HCT116 (cell line): ENCODE measurements around the gene MAGI3. TPM values are rescaled to one million over a fixed set of nuclear protein-coding genes. Genes with fewer than 3 reads are reported as not detected.

ENCODE experiments used
- ATAC-seq: fragments of 200-7000 bp; cut with Tn5 transposase; 2 replicates; pipeline ENCODE4 v1.9.1; 2020; ENCODE audit warnings: mild to moderate bottlenecking, moderate library complexity
- BruUV-seq: library from RNA; stranded (reverse); fragments of 400-500 nt; replicated peaks from 2 replicates; lab custom pipeline; 2021; lab: Mats Ljungman, UMichigan
- CTCF ChIA-PET: fragments of 300-600 bp; sonication (Branson Sonifier 250); formaldehyde crosslinking; loops from one replicate; lab custom pipeline; 2021; ENCODE audit warnings: antibody characterized with exemption; lab: Charles Lee
- POLR2A ChIA-PET: fragments of 300-600, 350-600 bp; sonication (Branson Sonifier 250); formaldehyde crosslinking; loops from one replicate; lab custom pipeline; 2021; ENCODE audit warnings: antibody characterized with exemption; lab: Charles Lee
- RAD21 ChIA-PET, 2 experiments: fragments of 300-600 bp; sonication (Branson Sonifier 250); formaldehyde crosslinking; loops; one replicate each; lab custom pipeline; 2023; ENCODE audit warnings: low total read pairs in 2 of 2; ENCODE audit not compliant: uncharacterized antibody in 2 of 2, unreplicated experiment in 2 of 2, low non-redundant PET in 1 of 2; lab: Charles Lee
- DNase-seq: peaks from one replicate; pipeline ENCODE4 v3.0.0-alpha.2; 2010; ENCODE audit warnings: low read depth, low spot score
- H2AFZ ChIP-seq: fragments of 200-600 bp; shearing (Covaris generic), sonication (generic); 2 replicates; pipeline ENCODE4 v1.6.1; 2017; ENCODE audit warnings: low read depth, mixed run types, mixed read lengths, antibody characterized with exemption, low read length; ENCODE audit not compliant: poor library complexity, severe bottlenecking
- H3K27ac ChIP-seq: 2 replicates; pipeline ENCODE4 v1.5.1; 2012; ENCODE audit warnings: low read depth, low read length
- H3K27me3 ChIP-seq: fragments of 200-600 bp; sonication (generic); 2 replicates; pipeline ENCODE4 v1.6.1; 2016; ENCODE audit warnings: mixed run types, low read length, mixed read lengths; ENCODE audit not compliant: insufficient read depth
- H3K36me3 ChIP-seq, 2 experiments: fragments of 200-500 bp in 1 of 2; fragments of 200-600 bp in 1 of 2; sonication (Bioruptor generic) in 1 of 2; sonication (generic) in 1 of 2; 2 replicates each; pipeline versions ENCODE4 v1.5.1 to v1.6.1; 2014 to 2016; ENCODE audit warnings: low read length in 2 of 2, inconsistent platforms in 1 of 2, mixed read lengths in 1 of 2, mixed run types in 1 of 2; ENCODE audit not compliant: insufficient read depth in 2 of 2, control insufficient read depth in 1 of 2
- H3K4me1 ChIP-seq, 2 experiments: fragments of 200-600 bp in 1 of 2; sonication (generic) in 1 of 2; 2 replicates each; pipeline versions ENCODE4 v1.5.1 to v1.6.1; 2012 to 2017; ENCODE audit warnings: low read length in 2 of 2, inconsistent platforms in 1 of 2, mild to moderate bottlenecking in 1 of 2, mixed read lengths in 1 of 2, mixed run types in 1 of 2, moderate library complexity in 1 of 2; ENCODE audit not compliant: insufficient read depth in 2 of 2, control insufficient read depth in 1 of 2
- H3K4me2 ChIP-seq: fragments of 200-600 bp; sonication (generic); 2 replicates; pipeline ENCODE4 v1.6.1; 2017; ENCODE audit warnings: mixed run types, low read length, mixed read lengths
- H3K4me3 ChIP-seq, 2 experiments: fragments of 200-600 bp in 1 of 2; sonication (generic) in 1 of 2; replicated peaks in 1 of 2; 2 replicates each; pipeline ENCODE4 v1.5.1; 2011 to 2016; ENCODE audit warnings: low read length in 2 of 2, control low read depth in 1 of 2, low read depth in 1 of 2, mild to moderate bottlenecking in 1 of 2, mixed read lengths in 1 of 2, mixed run types in 1 of 2
- H3K79me2 ChIP-seq: fragments of 200-600 bp; sonication (generic); 2 replicates; pipeline ENCODE4 v1.6.1; 2017; ENCODE audit warnings: mild to moderate bottlenecking, mixed run types, low read length, moderate library complexity, mixed read lengths; ENCODE audit not compliant: insufficient read depth
- H3K9ac ChIP-seq: fragments of 200-600 bp; sonication (generic); 2 replicates; pipeline ENCODE4 v1.6.1; 2016; ENCODE audit warnings: low read length, mixed read lengths
- H3K9me2 ChIP-seq: fragments of 200-600 bp; sonication (generic), shearing (Covaris generic); 2 replicates; pipeline ENCODE4 v1.6.1; 2017; ENCODE audit warnings: mixed run types, mild to moderate bottlenecking, moderate library complexity; ENCODE audit not compliant: insufficient read depth
- H3K9me3 ChIP-seq, 2 experiments: fragments of 200-500 bp in 1 of 2; fragments of 200-600 bp in 1 of 2; sonication (Bioruptor generic) in 1 of 2; sonication (generic) in 1 of 2; 2 replicates each; pipeline ENCODE4 v1.6.1; 2014 to 2017; ENCODE audit warnings: low read length in 2 of 2, mixed read lengths in 2 of 2, inconsistent platforms in 1 of 2, low read depth in 1 of 2, mild to moderate bottlenecking in 1 of 2, mixed run types in 1 of 2, moderate library complexity in 1 of 2; ENCODE audit not compliant: control insufficient read depth in 1 of 2, insufficient read depth in 1 of 2
- H4K20me1 ChIP-seq: fragments of 200-600 bp; sonication (generic), shearing (Covaris generic); 2 replicates; pipeline ENCODE4 v1.6.1; 2017; ENCODE audit warnings: mixed run types, mild to moderate bottlenecking, moderate library complexity; ENCODE audit not compliant: insufficient read depth
- CEBPB ChIP-seq: IDR thresholded peaks from 2 replicates; pipeline ENCODE4 v1.6.1; 2012; ENCODE audit warnings: low read depth
- EGR1 ChIP-seq: IDR thresholded peaks from 2 replicates; pipeline ENCODE4 v1.6.1; 2012; ENCODE audit warnings: low read depth
- ELF1 ChIP-seq: IDR thresholded peaks from 2 replicates; pipeline ENCODE4 v1.6.1; 2012; ENCODE audit warnings: low read depth, borderline replicate concordance
- EZH2 ChIP-seq: fragments of 200-600 bp; sonication (generic); IDR thresholded peaks from 2 replicates; pipeline ENCODE4 v1.6.1; 2017; ENCODE audit warnings: antibody characterized with exemption, mixed run types
- EZH2phosphoT487 ChIP-seq: fragments of 200-600 bp; IDR thresholded peaks from 2 replicates; pipeline ENCODE4 v1.6.1; 2018; ENCODE audit warnings: antibody characterized with exemption, borderline replicate concordance
- FOSL1 ChIP-seq: IDR thresholded peaks from 2 replicates; pipeline ENCODE4 v1.6.1; 2012; ENCODE audit warnings: low read depth
- JUND ChIP-seq: IDR thresholded peaks from 2 replicates; pipeline ENCODE4 v1.6.1; 2012
- POLR2A ChIP-seq: IDR thresholded peaks from 2 replicates; pipeline ENCODE4 v1.7.0; 2011; ENCODE audit warnings: borderline replicate concordance; ENCODE audit not compliant: insufficient read depth, insufficient read length; ENCODE audit errors: extremely low read depth
- POLR2AphosphoS5 ChIP-seq: IDR thresholded peaks from 2 replicates; pipeline ENCODE4 v1.6.1; 2011; ENCODE audit warnings: mild to moderate bottlenecking, low read depth, low read length, moderate library complexity
- RAD21 ChIP-seq: IDR thresholded peaks from 2 replicates; pipeline ENCODE4 v1.6.1; 2012; ENCODE audit warnings: low read depth, mild to moderate bottlenecking
- TCF7L2 ChIP-seq: IDR thresholded peaks from 2 replicates; pipeline ENCODE4 v1.7.0; 2011; ENCODE audit warnings: borderline replicate concordance, inconsistent platforms; ENCODE audit not compliant: insufficient read depth, insufficient read length; ENCODE audit errors: extremely low read depth
- YY1 ChIP-seq: IDR thresholded peaks from 2 replicates; pipeline ENCODE4 v1.6.1; 2011; ENCODE audit warnings: low read length, low read depth, moderate library complexity, mild to moderate bottlenecking; ENCODE audit not compliant: insufficient replicate concordance; ENCODE audit errors: extremely low read depth
- ZFX ChIP-seq: fragments of 450-650 bp; IDR thresholded peaks from 2 replicates; pipeline ENCODE4 v1.6.1; 2017
- ZNF274 ChIP-seq: fragments of 200-500 bp; sonication (Bioruptor generic); IDR thresholded peaks from 2 replicates; pipeline ENCODE4 v1.6.1; 2014; ENCODE audit warnings: mild to moderate bottlenecking, low read depth, low read length, inconsistent platforms
- intact Hi-C: fragments of 100-400 bp; cut with micrococcal nuclease; formaldehyde crosslinking; loops from 2 replicates; pipeline ENCODE4 v1.10.0; 2022
- total RNA-seq: library from RNA; stranded (reverse); gene quantifications from one replicate; pipeline ENCODE4 v1.2.1, GENCODE V29; 2021; ENCODE audit not compliant: unreplicated experiment
- TF ChIP-seq, protein P1 (sequence below), 3 experiments: fragments of 200-600 bp in 1 of 3; sonication (generic) in 1 of 3; IDR thresholded peaks in 2 of 3; conservative IDR thresholded peaks in 1 of 3; 2 replicates each; pipeline ENCODE4 v1.5.1; 2012 to 2017; ENCODE audit warnings: low read depth in 2 of 3, low read length in 2 of 3, antibody characterized with exemption in 1 of 3, borderline replicate concordance in 1 of 3, control low read depth in 1 of 3, mild to moderate bottlenecking in 1 of 3, mixed read lengths in 1 of 3, mixed run types in 1 of 3, moderate library complexity in 1 of 3; ENCODE audit not compliant: insufficient read depth in 1 of 3
- TF ChIP-seq, protein P2 (sequence below): IDR thresholded peaks from 2 replicates; pipeline ENCODE4 v1.6.1; 2012; ENCODE audit warnings: low read depth
- TF ChIP-seq, protein P3 (sequence below): IDR thresholded peaks from 2 replicates; pipeline ENCODE4 v1.6.1; 2012

MAGI3 gene
- total RNA-seq, 1 experiment from 2014 or later, result 11.8 TPM

DNA sequence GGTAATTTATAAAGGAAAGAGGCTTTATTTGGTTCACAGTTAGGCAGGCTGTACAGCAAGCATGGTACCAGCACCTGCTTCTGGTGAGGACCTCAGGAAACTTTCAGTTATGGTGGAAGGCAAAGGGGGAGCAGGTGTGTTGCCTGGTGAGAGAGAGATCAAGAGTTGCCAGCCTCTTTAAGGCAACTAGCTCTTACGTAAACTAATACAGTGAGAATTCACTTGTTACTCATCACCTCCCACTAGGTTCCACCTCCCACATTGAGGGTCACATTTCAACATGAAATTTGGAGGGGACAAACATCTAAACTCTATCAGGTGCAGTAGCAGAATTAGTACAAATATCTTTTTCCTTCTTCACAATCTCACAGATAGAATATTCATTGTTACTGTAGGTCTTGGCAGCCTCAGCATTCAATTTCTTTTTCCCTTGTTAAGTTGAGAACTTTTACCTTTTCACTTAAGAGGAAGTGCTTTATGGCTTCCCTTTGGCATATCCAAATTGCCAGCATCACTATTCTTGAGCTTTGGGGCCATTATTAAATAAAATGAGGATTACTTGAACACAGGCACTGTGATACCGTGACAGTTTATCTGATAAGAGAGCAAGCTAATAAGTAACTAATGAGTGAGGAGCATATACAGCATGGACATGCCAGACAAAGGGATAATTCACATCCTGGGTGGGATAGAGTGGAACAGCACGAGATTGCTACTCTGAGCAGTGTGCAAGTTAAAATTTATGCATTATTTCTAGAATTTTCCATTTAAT lies 48.4 kb downstream of the MAGI3 start:
- H3K27ac ChIP-seq, result no peak overlapping the region

More for the DNA sequence above, 48.4 kb downstream of the MAGI3 start:
- BruUV-seq, result no TSS peak
- H3K4me2 ChIP-seq, result no peak overlapping the region
- intact Hi-C loops, result no loop called here
- H4K20me1 ChIP-seq, result no peaks in the 10 kb centered on the region
- no peaks in the 10 kb centered on the region for H3K27me3 ChIP-seq
- no peak for DNase-seq
- H3K4me1 ChIP-seq, result peaks cover 2 to 10% of the 10 kb centered on the region in 2 experiments; a peak in 1 of 4 replicates
- ATAC-seq, result no peak
- H3K4me3 ChIP-seq, result no peak overlapping the region
- TF ChIP-seq FOSL1 (no peak), CEBPB (no peak), YY1 (no peak), EZH2 (no peak), EZH2phosphoT487 (no peak), RAD21 (no peak), ZFX (no peak), EGR1 (no peak), ZNF274 (no peak), TCF7L2 (no peak), POLR2A (no peak), ELF1 (no peak), POLR2AphosphoS5 (no peak), JUND (no peak)
- TF ChIP-seq, protein P1, sequence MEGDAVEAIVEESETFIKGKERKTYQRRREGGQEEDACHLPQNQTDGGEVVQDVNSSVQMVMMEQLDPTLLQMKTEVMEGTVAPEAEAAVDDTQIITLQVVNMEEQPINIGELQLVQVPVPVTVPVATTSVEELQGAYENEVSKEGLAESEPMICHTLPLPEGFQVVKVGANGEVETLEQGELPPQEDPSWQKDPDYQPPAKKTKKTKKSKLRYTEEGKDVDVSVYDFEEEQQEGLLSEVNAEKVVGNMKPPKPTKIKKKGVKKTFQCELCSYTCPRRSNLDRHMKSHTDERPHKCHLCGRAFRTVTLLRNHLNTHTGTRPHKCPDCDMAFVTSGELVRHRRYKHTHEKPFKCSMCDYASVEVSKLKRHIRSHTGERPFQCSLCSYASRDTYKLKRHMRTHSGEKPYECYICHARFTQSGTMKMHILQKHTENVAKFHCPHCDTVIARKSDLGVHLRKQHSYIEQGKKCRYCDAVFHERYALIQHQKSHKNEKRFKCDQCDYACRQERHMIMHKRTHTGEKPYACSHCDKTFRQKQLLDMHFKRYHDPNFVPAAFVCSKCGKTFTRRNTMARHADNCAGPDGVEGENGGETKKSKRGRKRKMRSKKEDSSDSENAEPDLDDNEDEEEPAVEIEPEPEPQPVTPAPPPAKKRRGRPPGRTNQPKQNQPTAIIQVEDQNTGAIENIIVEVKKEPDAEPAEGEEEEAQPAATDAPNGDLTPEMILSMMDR (IDR thresholded peaks at IDR 0.05 in 2 of 3, conservative IDR thresholded peaks at IDR 0.05 in 1 of 3; ENCODE audit: borderline replicate concordance in 1 of 3, insufficient read depth in 1 of 3, low read depth in 2 of 3, low read length in 2 of 3), result no peak
- TF ChIP-seq, protein P2, sequence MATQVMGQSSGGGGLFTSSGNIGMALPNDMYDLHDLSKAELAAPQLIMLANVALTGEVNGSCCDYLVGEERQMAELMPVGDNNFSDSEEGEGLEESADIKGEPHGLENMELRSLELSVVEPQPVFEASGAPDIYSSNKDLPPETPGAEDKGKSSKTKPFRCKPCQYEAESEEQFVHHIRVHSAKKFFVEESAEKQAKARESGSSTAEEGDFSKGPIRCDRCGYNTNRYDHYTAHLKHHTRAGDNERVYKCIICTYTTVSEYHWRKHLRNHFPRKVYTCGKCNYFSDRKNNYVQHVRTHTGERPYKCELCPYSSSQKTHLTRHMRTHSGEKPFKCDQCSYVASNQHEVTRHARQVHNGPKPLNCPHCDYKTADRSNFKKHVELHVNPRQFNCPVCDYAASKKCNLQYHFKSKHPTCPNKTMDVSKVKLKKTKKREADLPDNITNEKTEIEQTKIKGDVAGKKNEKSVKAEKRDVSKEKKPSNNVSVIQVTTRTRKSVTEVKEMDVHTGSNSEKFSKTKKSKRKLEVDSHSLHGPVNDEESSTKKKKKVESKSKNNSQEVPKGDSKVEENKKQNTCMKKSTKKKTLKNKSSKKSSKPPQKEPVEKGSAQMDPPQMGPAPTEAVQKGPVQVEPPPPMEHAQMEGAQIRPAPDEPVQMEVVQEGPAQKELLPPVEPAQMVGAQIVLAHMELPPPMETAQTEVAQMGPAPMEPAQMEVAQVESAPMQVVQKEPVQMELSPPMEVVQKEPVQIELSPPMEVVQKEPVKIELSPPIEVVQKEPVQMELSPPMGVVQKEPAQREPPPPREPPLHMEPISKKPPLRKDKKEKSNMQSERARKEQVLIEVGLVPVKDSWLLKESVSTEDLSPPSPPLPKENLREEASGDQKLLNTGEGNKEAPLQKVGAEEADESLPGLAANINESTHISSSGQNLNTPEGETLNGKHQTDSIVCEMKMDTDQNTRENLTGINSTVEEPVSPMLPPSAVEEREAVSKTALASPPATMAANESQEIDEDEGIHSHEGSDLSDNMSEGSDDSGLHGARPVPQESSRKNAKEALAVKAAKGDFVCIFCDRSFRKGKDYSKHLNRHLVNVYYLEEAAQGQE, result no peak
- TF ChIP-seq, protein P3, sequence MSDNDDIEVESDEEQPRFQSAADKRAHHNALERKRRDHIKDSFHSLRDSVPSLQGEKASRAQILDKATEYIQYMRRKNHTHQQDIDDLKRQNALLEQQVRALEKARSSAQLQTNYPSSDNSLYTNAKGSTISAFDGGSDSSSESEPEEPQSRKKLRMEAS, result no peak
- TF ChIP-seq, all 23 proteins: peak for 0
- Histone ChIP-seq H2AFZ (no peak overlapping the region), H3K36me3 (no peaks in the 10 kb centered on the region), H3K79me2 (0 out of 2 replicates have a peak, but pooled peaks cover 3% of the 10 kb centered on the region), H3K9me2 (no peaks in the 10 kb centered on the region), H3K9ac (no peak overlapping the region), H3K9me3 (no peaks in the 10 kb centered on the region)
- ChIA-PET POLR2A (no interaction called here), RAD21 (no interaction called here), CTCF (no interaction called here)
